Measurements from ENCODE around the gene POTEG.
"Not testable (repeated sequence)": the region's sequence is repeated elsewhere in the genome, so short reads cannot be mapped to it uniquely, and the experiment has no call there.

The POTEG gene

GRCh38 chr14:19434241-19434640 is at the start of gene POTEG:
POTEG (minus strand) TSS chr14:19434341; CDS start chr14:19434289, 52 bp downstream.
- H3K4me3 ChIP-seq (ENCODE audit: insufficient read length, low read depth); H3K9ac ChIP-seq (ENCODE audit: insufficient read length, low read depth); H3K4me1 ChIP-seq (ENCODE audit: insufficient read depth, insufficient read length); H3K36me3 ChIP-seq (ENCODE audit: insufficient read depth, insufficient read length, low read length); H3K27me3 ChIP-seq (ENCODE audit: insufficient read depth, insufficient read length); DNase-seq (ENCODE audit: low read depth, low spot score); H3K9me3 ChIP-seq (ENCODE audit: insufficient read depth, low read length): not testable (repeated sequence)

- not testable (repeated sequence) for H3K27me3 ChIP-seq (ENCODE audit: insufficient read depth, insufficient read length); H3K9me3 ChIP-seq (ENCODE audit: insufficient read depth, low read length); H3K4me3 ChIP-seq (ENCODE audit: insufficient read length, low read depth); H3K4me1 ChIP-seq (ENCODE audit: insufficient read depth, insufficient read length); H3K9ac ChIP-seq (ENCODE audit: insufficient read length, low read depth); DNase-seq (ENCODE audit: low read depth, low spot score); H3K36me3 ChIP-seq (ENCODE audit: insufficient read depth, insufficient read length, low read length)
Measured at GRCh38 chr14:19482093-19482492, 48.0 kb upstream of the POTEG start.

- H3K9ac ChIP-seq (ENCODE audit: insufficient read length, low read depth); DNase-seq (ENCODE audit: low read depth, low spot score); H3K4me1 ChIP-seq (ENCODE audit: insufficient read depth, insufficient read length); H3K36me3 ChIP-seq (ENCODE audit: insufficient read depth, insufficient read length, low read length); H3K27me3 ChIP-seq (ENCODE audit: insufficient read depth, insufficient read length); H3K4me3 ChIP-seq (ENCODE audit: insufficient read length, low read depth); H3K9me3 ChIP-seq (ENCODE audit: insufficient read depth, low read length): not testable (repeated sequence)
Measured at GRCh38 chr14:19481421-19481820, 47.3 kb upstream of the POTEG start.

GRCh38 chr14:19480491-19480890 is 46.4 kb upstream of the POTEG start:
- H3K9ac ChIP-seq (ENCODE audit: insufficient read length, low read depth); H3K4me3 ChIP-seq (ENCODE audit: insufficient read length, low read depth); H3K36me3 ChIP-seq (ENCODE audit: insufficient read depth, insufficient read length, low read length); DNase-seq (ENCODE audit: low read depth, low spot score); H3K27me3 ChIP-seq (ENCODE audit: insufficient read depth, insufficient read length); H3K9me3 ChIP-seq (ENCODE audit: insufficient read depth, low read length); H3K4me1 ChIP-seq (ENCODE audit: insufficient read depth, insufficient read length): not testable (repeated sequence)

GRCh38 chr14:19445761-19446160 is 11.6 kb upstream of the POTEG start:
- H3K9ac ChIP-seq (ENCODE audit: insufficient read length, low read depth); H3K4me3 ChIP-seq (ENCODE audit: insufficient read length, low read depth); H3K27me3 ChIP-seq (ENCODE audit: insufficient read depth, insufficient read length); H3K36me3 ChIP-seq (ENCODE audit: insufficient read depth, insufficient read length, low read length); DNase-seq (ENCODE audit: low read depth, low spot score); H3K9me3 ChIP-seq (ENCODE audit: insufficient read depth, low read length); H3K4me1 ChIP-seq (ENCODE audit: insufficient read depth, insufficient read length): not testable (repeated sequence)

GRCh38 chr14:19439826-19440225 is 5.7 kb upstream of the POTEG start:
- not testable (repeated sequence) for H3K27me3 ChIP-seq (ENCODE audit: insufficient read depth, insufficient read length); H3K4me3 ChIP-seq (ENCODE audit: insufficient read length, low read depth); H3K9me3 ChIP-seq (ENCODE audit: insufficient read depth, low read length); DNase-seq (ENCODE audit: low read depth, low spot score); H3K9ac ChIP-seq (ENCODE audit: insufficient read length, low read depth); H3K36me3 ChIP-seq (ENCODE audit: insufficient read depth, insufficient read length, low read length); H3K4me1 ChIP-seq (ENCODE audit: insufficient read depth, insufficient read length)

DNA sequence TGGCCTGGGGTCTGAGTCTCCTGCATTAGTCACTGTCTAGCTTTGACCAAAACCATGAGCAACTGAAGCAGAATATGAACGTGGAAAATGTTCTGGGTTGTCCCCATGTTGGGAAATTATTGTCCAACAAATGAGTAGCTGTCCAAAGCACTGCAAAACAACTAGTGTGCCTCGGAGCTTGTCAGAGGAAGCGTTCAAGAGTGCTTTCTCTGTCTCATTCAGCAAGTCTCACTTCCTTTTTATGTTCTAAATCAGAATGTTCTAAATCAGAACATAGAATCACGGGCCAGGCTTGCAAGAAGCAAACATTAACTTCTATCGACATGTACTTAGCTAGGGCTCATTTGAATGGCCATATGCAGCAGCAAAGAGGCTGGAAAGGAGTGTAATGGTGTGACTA is 5.1 kb upstream of the POTEG start:
- H3K36me3 ChIP-seq (ENCODE audit: insufficient read depth, insufficient read length, low read length); H3K4me3 ChIP-seq (ENCODE audit: insufficient read length, low read depth); DNase-seq (ENCODE audit: low read depth, low spot score); H3K9me3 ChIP-seq (ENCODE audit: insufficient read depth, low read length); H3K27me3 ChIP-seq (ENCODE audit: insufficient read depth, insufficient read length); H3K9ac ChIP-seq (ENCODE audit: insufficient read length, low read depth); H3K4me1 ChIP-seq (ENCODE audit: insufficient read depth, insufficient read length): not testable (repeated sequence)

GRCh38 chr14:19437126-19437443 is 2.9 kb upstream of the POTEG start:
- not testable (repeated sequence) for DNase-seq (ENCODE audit: low read depth, low spot score); H3K4me3 ChIP-seq (ENCODE audit: insufficient read length, low read depth); H3K27me3 ChIP-seq (ENCODE audit: insufficient read depth, insufficient read length)

DNA sequence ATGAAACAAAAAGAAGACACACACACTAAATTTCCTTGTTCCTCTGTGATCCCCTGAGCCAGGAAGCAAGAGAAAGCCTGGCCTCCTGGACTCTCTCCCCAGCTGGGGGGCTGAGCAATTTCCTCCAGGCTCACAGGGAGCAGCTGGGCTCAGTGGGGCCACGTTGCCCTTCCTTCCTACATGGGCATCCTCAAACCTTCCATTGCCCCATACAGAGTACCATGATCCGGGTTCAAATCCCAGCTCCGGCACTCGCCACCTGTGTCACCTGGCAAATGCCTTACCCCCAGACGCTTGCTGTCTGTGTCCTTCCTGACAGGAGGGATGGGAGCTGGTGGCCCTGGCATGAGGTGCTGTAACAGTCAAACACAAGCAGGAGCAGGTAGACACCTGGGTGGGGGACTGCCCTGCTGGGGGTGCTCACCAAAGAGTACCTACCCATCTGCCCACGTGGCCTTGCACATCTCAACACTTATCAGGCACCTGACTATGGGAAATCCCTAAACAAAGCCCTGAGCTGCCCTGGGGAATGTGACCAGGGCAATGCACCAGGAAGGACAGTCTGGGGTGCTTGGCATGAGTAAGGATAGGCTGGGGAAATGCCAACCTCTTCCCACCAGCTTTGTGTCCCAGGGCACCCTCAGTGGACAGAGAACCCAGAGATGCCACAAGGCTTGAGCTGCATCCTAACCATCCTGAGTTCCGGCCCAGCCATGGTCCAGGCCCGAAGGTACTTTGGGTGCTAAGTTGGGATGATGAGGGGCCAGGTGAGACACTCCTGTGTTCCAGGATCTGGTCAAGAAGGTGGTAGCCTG is 2.4 kb upstream of the POTEG start:
- not testable (repeated sequence) for H3K27me3 ChIP-seq (ENCODE audit: insufficient read depth, insufficient read length); H3K36me3 ChIP-seq (ENCODE audit: insufficient read depth, insufficient read length, low read length); H3K9ac ChIP-seq (ENCODE audit: insufficient read length, low read depth); H3K4me3 ChIP-seq (ENCODE audit: insufficient read length, low read depth); H3K9me3 ChIP-seq (ENCODE audit: insufficient read depth, low read length); DNase-seq (ENCODE audit: low read depth, low spot score); H3K4me1 ChIP-seq (ENCODE audit: insufficient read depth, insufficient read length)

More at GRCh38 chr14:19437126-19437443, 2.9 kb upstream of the POTEG start:
- not testable (repeated sequence) for H3K36me3 ChIP-seq (ENCODE audit: insufficient read depth, insufficient read length, low read length); H3K9ac ChIP-seq (ENCODE audit: insufficient read length, low read depth); H3K9me3 ChIP-seq (ENCODE audit: insufficient read depth, low read length); H3K4me1 ChIP-seq (ENCODE audit: insufficient read depth, insufficient read length)

DNA sequence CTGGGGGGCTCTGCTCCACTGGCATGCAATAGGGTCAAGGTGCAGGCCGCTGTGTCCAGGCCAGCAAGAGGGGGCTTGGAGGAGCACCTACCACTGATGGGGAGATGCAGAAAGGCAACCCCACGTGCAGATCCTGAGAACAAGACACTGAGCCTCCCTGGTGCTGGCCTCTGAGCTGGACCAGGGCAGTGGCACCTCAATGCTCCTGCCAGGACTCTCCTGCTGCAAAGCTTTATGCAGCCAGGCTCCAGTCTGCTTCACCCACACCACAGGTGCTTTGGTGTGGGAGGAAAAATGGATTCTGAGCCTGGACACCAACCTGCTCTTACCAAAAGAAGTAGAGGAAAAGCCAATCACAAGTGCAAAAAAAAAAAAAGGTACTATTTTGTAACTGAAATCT is 1.7 kb upstream of the POTEG start:
- H3K27me3 ChIP-seq (ENCODE audit: insufficient read depth, insufficient read length); DNase-seq (ENCODE audit: low read depth, low spot score); H3K9me3 ChIP-seq (ENCODE audit: insufficient read depth, low read length); H3K4me1 ChIP-seq (ENCODE audit: insufficient read depth, insufficient read length); H3K4me3 ChIP-seq (ENCODE audit: insufficient read length, low read depth); H3K9ac ChIP-seq (ENCODE audit: insufficient read length, low read depth); H3K36me3 ChIP-seq (ENCODE audit: insufficient read depth, insufficient read length, low read length): not testable (repeated sequence)

DNA sequence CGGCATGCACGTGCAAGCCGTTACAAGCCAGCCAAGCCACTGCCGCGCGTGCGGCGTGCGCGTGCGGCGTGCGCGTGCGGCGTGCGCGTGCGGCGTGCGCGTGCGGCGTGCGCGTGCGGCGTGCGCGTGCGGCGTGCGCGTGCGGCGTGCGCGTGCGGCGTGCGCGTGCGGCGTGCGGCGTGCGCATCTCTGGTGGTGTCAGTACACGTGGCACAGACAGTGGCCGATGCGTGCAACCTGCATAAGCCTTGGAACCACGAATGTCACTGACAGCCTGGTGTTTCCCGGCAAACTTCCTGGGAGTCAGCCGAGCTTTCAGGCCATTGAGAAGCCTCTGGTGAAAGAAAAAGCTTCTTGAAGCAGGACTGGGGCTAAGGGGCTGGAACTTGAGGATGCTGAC is 750 bp upstream of the POTEG start:
- not testable (repeated sequence) for H3K4me3 ChIP-seq (ENCODE audit: insufficient read length, low read depth); H3K9ac ChIP-seq (ENCODE audit: insufficient read length, low read depth); H3K9me3 ChIP-seq (ENCODE audit: insufficient read depth, low read length); H3K36me3 ChIP-seq (ENCODE audit: insufficient read depth, insufficient read length, low read length); H3K4me1 ChIP-seq (ENCODE audit: insufficient read depth, insufficient read length); DNase-seq (ENCODE audit: low read depth, low spot score); H3K27me3 ChIP-seq (ENCODE audit: insufficient read depth, insufficient read length)

DNA sequence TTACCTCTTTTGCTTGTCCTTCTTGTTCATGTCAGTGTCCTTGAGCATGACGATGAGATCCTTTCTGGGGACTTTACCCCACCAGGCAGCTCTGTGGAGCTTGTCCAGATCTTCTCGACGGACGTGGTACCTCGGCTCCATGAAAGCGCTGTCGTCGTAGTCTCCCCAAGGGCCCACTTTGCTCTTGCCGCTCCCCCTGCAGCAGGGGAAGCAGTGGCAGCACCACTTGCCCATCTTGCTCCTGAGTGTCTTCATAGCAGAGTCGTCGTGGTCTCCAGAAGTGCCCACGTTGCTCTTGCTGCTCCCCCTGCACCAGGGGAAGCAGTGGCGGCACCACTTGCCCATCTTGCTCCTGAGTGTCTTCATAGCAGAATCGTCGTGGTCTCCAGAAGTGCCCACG is 376 bp downstream of the POTEG start:
- not testable (repeated sequence) for H3K4me3 ChIP-seq (ENCODE audit: insufficient read length, low read depth); H3K9ac ChIP-seq (ENCODE audit: insufficient read length, low read depth); DNase-seq (ENCODE audit: low read depth, low spot score); H3K36me3 ChIP-seq (ENCODE audit: insufficient read depth, insufficient read length, low read length); H3K9me3 ChIP-seq (ENCODE audit: insufficient read depth, low read length); H3K4me1 ChIP-seq (ENCODE audit: insufficient read depth, insufficient read length); H3K27me3 ChIP-seq (ENCODE audit: insufficient read depth, insufficient read length)
